Posterior cingulate gyrus (tissue), 11 donors: Measurements from ENCODE around the gene HSPA1L.

Source experiments
- DNase-seq, 10 donors: peaks; one replicate each; pipeline versions ENCODE4 v3.0.0 to v3.0.0-alpha.2; 2020 to 2021; ENCODE audit warnings: mixed read lengths in 3 of 10
- intact Hi-C: fragments of 100-400 bp; cut with DNase I; formaldehyde crosslinking; loops from one replicate; pipeline ENCODE4 v1.15.1; 2023

The HSPA1L gene

GRCh38 chr6:31792761-31793171, 22.3 kb downstream of the HSPA1L start:
- intact Hi-C loops = loop anchor here (10.0 kb wide), 3 partner anchors 58 to 248 kb away; partner anchors contain the start of genes ABHD16A, ATP6V1G2, CLIC1 and DDX39B
- peak in 2 of 10 donors; percentile 65 to 67 for DNase-seq

DNA sequence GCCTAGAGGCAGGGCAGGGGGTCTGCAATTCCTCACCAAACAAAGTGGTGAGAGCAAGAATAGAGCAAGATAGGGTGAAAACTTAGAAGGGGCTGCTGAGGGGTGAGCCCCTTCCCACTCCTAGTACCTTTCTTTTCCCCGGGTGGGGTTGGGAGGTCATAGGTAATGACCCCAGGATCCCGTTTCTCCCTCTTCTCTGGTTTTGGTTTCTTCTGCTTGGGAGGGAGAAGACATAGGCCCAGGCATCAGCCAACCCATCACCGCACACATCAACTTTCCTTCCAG, 23.1 kb downstream of the HSPA1L start:
- intact Hi-C loops = loop anchor here (10.0 kb wide), 3 partner anchors 57 to 247 kb away; partner anchors contain the start of genes ABHD16A, ATP6V1G2, CLIC1 and DDX39B

GRCh38 chr6:31791324-31792089, 23.6 kb downstream of the HSPA1L start:
- intact Hi-C loops = loop anchor here (10.0 kb wide), 3 partner anchors 57 to 247 kb away; partner anchors contain the start of genes ABHD16A, ATP6V1G2, CLIC1 and DDX39B
- peak in 8 of 10 donors; percentile 23 to 90 (median 54) for DNase-seq

More for the DNA sequence above, 23.1 kb downstream of the HSPA1L start:
- DNase-seq = no peak

GRCh38 chr6:31785475-31785874, 29.6 kb downstream of the HSPA1L start:
- peak in 2 of 10 donors; percentile 40 to 55 for DNase-seq
- intact Hi-C loops = no loop called here

- intact Hi-C loops = no loop called here
- DNase-seq = peak in 2 of 10 donors; percentile 59 to 78
Observed at GRCh38 chr6:31784098-31784925, 30.8 kb downstream of the HSPA1L start.

DNA sequence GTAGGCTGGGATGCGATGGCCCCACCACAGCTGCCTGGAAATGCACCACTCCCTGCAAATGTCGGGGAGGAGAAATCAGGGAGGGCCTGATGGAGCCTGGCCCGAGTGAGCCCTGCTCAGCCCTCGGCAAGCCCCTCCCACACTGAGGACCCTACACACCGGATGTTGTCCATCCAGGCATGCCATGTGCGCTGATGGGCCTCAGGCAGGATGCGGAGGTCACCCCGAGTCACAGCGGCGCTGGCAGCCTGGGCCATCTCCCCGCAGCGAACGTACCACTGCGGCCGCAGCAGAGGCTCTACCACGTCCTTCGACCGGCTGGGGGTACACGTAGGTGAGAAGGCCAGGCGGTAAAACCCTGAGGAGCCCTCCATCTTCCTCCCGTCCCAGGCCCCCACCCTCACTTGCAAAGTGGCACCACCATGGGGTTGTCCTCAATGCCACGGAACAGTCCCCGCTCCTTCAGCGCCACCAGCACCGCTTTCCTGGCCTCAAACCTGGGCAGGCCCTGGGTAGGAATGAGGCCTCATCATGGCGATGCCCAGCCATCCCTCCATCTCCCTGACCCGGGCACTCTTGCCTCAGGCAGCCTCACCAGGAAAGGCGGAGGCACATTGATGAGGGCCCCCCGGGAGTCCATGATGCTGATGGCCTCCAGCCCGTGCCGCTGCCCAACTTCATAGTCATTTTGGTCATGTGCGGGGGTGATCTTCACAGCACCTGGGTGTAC, 32.8 kb downstream of the HSPA1L start:
- peak in 3 of 10 donors; percentile 55 to 73 (median 55) for DNase-seq
- intact Hi-C loops = no loop called here

DNA sequence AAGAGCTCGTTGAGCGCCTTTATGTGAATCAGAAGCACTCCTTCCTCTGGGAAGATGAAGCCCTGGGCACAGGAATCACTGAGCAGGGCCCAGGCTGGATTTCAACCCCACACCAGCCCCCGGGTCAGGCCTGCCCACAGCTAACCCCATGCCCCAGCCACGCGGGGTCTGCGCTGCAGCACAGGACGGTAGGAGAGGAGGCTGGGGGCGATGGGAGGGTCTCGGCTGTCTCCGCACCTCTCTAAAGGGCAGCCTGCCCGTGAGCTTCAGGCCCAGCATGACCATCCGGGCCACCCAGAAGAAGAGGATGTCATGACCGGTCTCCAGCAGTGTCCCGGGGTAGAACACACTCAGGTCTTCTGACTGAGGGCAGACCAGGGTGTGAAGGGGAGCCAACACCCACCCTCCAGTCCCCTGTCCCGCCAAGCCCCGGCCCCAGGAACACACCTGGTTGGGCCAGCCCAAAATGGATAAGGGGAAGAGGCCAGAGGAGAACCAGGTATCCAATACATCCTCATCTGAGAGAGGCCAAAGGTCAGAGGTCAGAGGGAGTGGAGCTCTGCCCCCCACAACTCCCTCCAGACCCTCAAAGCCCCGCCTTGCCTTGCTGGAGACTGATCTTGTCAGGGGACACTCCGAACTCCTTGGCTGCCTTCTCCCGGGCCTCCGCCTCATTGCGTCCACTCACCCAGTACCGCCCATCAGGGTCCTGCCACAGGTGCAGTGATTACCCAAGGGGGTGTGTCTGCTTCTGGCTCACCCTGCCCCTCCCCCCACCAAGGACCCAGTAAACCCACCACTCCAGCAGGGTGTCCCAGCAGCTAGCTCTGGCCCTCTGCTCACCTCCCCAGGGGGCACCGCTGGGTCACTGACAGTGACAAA, 33.6 kb downstream of the HSPA1L start:
- peak in 2 of 10 donors; percentile 57 to 64 for DNase-seq

DNA sequence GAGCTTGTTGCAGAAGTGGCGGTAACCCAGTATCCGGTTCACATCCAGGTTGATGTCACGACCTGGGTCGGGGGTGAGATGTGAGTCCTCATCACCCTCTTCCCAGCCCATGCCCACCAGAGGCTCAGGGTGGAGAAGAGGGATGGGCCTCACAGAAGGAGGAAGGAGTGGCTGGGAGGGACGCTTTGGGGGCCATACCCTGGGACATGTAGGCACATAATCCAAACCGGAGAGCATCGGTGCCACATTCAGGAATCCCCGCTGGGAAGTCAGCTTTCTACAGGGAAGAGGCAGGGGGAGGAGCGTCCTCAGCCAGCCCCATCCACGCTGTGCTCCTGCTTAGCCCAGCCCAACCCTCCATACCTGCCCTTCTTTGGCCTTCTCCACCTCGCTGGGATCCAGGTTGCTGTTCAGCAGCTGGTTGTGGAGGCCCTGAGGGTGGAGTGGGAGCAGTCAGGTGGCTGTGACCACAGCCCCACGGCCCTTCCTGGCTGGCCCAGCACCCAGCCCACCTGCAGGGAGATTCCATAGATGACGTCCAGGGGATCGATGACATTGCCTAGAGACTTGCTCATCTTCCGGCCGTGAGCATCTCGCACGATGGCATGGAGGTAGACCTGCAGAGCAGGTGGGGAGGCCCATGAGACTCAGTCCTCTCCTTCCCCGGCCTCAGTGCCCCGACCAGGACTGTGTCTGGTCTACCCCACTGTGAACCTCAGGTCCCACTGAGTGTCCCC, 34.4 kb downstream of the HSPA1L start:
- intact Hi-C loops = no loop called here
- peak in 2 of 10 donors; percentile 67 to 76 for DNase-seq

More for the DNA sequence above, 33.6 kb downstream of the HSPA1L start:
- intact Hi-C loops = no loop called here

DNA sequence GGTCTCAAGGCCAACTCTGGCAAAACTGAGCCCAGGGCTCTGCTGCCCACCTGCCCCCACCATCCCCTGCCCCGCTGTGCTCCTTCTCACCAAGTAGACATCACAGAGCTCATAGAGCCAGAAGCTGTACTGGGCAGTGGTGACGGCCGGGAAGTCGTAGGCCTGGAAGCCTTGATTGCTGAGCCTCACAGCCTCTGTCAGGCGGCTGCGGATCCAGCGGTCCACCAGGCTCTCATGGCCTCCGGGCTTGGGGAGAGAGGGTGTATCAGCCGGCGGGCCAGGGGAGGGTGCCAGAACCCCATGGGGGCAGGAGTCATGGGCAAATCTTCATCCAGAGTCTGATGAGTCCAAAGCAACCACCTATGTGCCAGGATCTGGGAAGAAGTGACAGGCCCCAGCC, 35.2 kb downstream of the HSPA1L start:
- intact Hi-C loops = no loop called here
- DNase-seq = peak in 3 of 10 donors; percentile 26 to 79 (median 60)

- intact Hi-C loops = no loop called here
- peak in 3 of 10 donors; percentile 61 to 76 (median 70) for DNase-seq
Observed at GRCh38 chr6:31778999-31779885, 35.8 kb downstream of the HSPA1L start.

- intact Hi-C loops = no loop called here
- peak in 2 of 10 donors; percentile 20 to 43 for DNase-seq
Observed at GRCh38 chr6:31778193-31778592, 36.9 kb downstream of the HSPA1L start.

DNA sequence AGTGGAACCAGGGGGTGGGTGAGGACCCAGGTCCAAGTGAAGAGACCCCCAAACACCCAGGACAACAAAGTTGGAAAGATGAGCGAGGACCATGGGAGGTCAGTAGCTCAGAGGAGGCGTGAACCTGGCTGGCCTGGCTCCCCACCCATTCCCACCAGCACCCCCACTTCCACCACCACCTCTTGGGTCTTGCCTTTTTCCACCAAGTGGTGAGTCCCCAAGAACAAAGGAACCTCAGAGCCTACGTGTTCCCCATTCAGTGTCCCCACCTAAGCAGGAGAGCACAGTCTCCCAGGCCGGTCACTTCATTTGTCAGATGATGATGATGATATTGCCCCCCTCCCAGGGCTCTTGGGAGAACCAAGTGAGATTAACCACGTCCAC, 37.4 kb downstream of the HSPA1L start:
- peak in 1 of 10 donors; percentile 27 for DNase-seq
- intact Hi-C loops = no loop called here

GRCh38 chr6:31776989-31777666, 38.0 kb downstream of the HSPA1L start, which contains the start of gene VWA7:
Gene VWA7, minus strand, starts transcription at chr6:31777328. Its CDS starts 549 bp downstream, at chr6:31776779.
- intact Hi-C loops = no loop called here
- peak in 7 of 10 donors; percentile 38 to 93 (median 58) for DNase-seq

DNA sequence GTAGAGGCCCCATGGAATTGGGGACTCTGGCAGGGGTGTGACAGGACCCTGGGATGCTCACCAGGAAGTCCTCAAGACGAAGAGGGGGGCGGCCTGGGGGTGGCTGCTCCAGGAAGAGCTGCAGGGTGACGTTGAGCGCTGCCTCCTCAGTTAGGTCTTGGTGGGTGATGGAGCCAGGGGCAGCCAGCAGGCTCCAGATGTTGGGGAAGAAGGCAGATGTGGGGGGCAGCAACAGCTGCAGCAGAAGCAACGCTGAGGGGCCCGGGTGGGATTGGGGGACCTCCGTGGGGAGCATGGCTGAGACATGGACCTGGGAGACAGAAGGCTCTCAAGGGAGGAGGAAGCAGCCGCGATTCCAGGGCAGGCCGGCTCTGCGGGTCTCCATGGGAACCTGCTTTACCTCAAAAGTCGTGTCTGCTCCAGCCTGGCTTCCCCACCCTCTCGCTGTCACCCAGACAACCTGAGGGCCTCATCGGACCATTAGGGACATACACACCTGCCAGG, 38.5 kb downstream of the HSPA1L start:
- intact Hi-C loops = no loop called here
- DNase-seq = peak in 6 of 10 donors; percentile 40 to 91 (median 67)

DNA sequence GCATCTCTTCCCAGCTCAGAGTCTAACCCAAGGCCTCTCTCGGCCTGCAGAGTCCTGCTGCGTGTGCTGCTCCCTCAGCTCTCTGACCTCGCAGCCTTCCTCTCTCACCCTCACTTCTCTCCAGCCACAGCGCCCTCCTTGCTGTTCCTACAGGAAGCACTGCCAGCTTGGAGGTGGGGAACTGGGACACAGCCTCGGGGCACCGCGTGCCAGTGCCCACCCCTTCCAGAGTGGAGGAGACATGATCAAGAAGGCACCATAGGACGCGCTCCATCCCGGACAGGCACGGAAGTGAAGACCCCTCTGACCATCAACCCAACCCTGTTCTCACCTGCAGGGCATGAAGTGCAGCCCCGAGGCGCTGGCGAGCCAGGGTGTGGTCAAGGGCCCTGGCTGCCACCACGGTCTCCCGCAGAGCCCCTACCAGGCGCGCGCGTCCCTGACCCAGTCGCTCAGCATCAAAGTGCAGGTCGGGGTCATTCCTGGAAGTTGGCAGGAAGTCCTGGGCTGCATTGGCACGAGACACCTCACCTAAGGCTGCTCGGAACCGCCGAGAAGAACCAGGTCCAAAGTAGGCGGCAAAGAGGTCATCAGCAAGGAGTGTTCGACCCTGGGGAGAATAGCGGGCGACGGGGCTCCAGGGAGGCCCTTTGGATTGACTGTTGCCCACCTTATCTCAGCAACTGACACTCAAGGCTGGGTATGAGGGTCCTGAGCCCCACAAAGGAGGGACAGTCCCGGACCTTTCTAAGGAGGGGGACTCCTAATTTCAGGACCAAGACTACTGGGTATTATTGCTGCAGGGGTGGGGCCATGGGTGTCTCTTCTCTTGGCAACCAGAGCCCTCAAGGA, 39.2 kb downstream of the HSPA1L start:
- DNase-seq = peak in 3 of 10 donors; percentile 39 to 72 (median 67)
- intact Hi-C loops = no loop called here

GRCh38 chr6:31775184-31775583, 39.9 kb downstream of the HSPA1L start:
- DNase-seq = peak in 3 of 10 donors; percentile 24 to 62 (median 51)
- intact Hi-C loops = no loop called here
